ENCODE results near the gene DDX51.
"Not testable (repeated sequence)": the region's sequence is repeated elsewhere in the genome, so short reads cannot be mapped to it uniquely, and the experiment has no call there.

DDX51 gene

GRCh38 chr12:132114667-132115066 lies 29.5 kb downstream of the DDX51 start:
- DNase-seq (ENCODE audit: low spot score): no peak

- no peak for DNase-seq (ENCODE audit: low spot score)
These were observed 32.3 kb downstream of the DDX51 start for GRCh38 chr12:132111654-132112304.

DNA sequence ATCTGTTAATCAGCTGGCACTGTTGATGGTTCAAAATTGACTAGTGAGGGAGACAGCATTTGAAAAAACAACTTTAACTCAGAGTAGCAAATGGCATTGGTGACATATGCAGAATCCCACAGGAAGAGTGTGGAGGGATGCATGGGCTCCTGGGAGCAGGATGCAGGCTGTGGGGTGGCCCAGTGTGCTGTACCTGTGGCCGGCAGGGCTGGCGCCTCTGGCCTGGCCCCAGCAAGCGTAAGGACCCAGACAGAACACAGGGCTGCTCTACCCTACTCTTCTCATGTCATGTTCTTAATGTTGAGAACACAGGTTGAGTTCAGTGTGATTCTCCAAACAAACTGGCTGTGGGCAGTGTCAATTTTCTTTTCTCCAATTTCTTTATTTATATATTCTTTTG lies 33.4 kb downstream of the DDX51 start:
- DNase-seq (ENCODE audit: low spot score): no peak

- no peak for DNase-seq (ENCODE audit: low spot score)
These were observed 34.4 kb downstream of the DDX51 start for GRCh38 chr12:132109741-132110140.

- no peak for DNase-seq (ENCODE audit: low spot score)
These were observed 35.8 kb downstream of the DDX51 start for GRCh38 chr12:132108211-132108832.

DNA sequence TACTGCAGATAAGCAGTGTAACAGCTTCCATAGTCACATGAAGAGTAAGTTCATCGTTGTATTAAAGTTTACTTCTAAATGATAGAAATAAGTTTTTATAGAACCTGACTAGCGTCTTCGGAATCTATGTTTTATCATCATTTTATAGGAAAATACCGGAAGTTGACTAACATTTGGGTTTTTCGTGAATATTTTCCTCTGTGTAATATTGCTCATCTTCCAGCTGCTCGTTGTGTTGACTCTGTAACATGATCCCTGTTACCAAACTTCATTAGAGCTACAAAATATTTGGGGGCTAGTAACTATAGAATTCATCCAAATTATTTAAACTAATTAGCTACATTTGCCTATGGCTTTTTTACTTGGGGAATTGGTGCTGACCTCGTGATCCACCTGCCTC lies 37.2 kb downstream of the DDX51 start:
- no peak for DNase-seq (ENCODE audit: low spot score)

- no peak for DNase-seq (ENCODE audit: low spot score)
These were observed 38.7 kb downstream of the DDX51 start for GRCh38 chr12:132105467-132105866.

- DNase-seq (ENCODE audit: low spot score): no peak
These were observed 40.4 kb downstream of the DDX51 start for GRCh38 chr12:132103542-132104308.

DNA sequence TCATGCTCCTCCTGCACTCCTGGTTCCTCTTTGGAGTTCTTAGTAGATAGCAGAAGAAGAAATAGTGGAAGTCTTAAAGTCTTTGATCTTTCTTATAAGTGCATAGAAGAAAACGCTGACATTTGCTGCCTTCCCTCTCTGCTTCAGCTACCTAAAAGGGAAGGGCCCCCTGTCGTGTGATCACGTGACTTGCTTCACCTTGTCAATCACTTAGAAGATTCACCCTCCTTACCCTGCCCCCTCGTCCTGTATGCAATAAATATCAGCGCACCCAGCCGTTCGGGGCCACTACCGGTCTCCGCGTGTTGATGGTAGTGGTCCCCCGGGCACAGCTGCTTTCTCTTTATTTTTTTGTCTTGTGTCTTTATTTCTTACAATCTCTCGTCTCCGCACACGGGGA lies 41.0 kb downstream of the DDX51 start:
- DNase-seq (ENCODE audit: low spot score): not testable (repeated sequence)

- DNase-seq (ENCODE audit: low spot score): no peak
These were observed 41.8 kb downstream of the DDX51 start for GRCh38 chr12:132102297-132102696.

GRCh38 chr12:132100306-132101065 lies 43.6 kb downstream of the DDX51 start:
- DNase-seq (ENCODE audit: low spot score): no peak

- DNase-seq (ENCODE audit: low spot score): no peak
These were observed 44.4 kb downstream of the DDX51 start for GRCh38 chr12:132099739-132100138.

DNA sequence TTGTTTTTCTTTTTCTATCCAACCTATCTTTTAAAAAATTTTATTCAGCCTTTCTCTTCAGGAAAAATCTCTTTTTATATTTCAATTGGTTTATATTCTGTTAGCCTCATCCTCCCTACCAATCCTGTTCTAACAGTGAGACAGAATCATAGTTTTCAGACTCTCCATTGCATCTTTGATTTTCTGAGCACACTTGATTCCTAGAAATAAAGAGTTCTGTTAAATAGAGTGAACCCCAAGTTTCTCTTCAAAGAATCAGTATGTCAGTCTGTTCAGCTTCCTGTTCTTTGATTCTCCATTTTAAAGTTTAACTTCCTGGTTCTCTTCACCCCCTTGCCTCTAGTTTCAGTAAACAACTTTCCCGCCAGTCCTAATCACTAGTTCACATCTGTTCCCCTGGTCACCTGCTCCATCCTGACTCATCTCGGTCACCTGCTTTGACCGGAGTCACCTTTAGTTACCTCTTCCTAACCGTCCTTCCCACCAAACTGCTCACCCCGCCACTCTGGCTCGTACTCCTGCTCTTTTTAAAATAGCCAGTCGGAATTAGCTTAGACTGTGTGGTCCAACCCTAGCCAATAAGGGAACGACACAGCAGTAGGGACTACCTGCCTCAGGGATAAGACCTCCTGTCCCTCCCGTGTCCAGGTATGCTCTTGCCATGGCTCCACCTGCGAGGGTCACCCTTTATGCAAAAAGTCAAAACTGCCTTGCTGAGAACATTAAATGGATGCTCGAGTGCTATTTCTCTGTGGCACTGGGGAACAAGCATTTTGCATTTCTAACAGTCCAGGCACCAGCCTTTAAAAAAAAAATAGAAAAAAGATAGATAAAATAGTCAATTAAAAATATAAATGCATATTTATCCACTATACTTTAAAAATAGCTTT lies 48.4 kb downstream of the DDX51 start:
- DNase-seq (ENCODE audit: low spot score): no peak

GRCh38 chr12:132094269-132094891 lies 49.7 kb downstream of the DDX51 start:
- DNase-seq (ENCODE audit: low spot score): no peak

GRCh38 chr12:132089407-132089910 lies 54.7 kb downstream of the DDX51 start:
- DNase-seq (ENCODE audit: low spot score): no peak
